Progenitor cell of endocrine pancreas (in vitro differentiated cells): Measurements from ENCODE around the gene RPL41. TPM values are rescaled to one million over a fixed set of nuclear protein-coding genes. Genes with fewer than 3 reads are reported as not detected.

Experiments
- DNase-seq: peaks from one replicate; pipeline ENCODE4 v3.0.0; 2021; ENCODE audit warnings: low spot score; ENCODE audit not compliant: unreplicated experiment
- H3K27ac Mint-ChIP-seq: 2 replicates; pipeline ENCODE4 v1.8.0; 2021; ENCODE audit warnings: mild to moderate bottlenecking, moderate library complexity, mixed read lengths
- H3K27me3 Mint-ChIP-seq: 2 replicates; pipeline ENCODE4 v1.8.0; 2021; ENCODE audit warnings: mixed read lengths
- H3K36me3 Mint-ChIP-seq: 2 replicates; pipeline ENCODE4 v1.8.0; 2022; ENCODE audit warnings: mixed read lengths; ENCODE audit not compliant: insufficient read depth
- H3K4me1 Mint-ChIP-seq: 2 replicates; pipeline ENCODE4 v1.8.0; 2021; ENCODE audit warnings: low read depth, mixed read lengths
- H3K4me3 Mint-ChIP-seq: 2 replicates; pipeline ENCODE4 v1.8.0; 2021; ENCODE audit warnings: low read depth, mild to moderate bottlenecking, moderate library complexity, mixed read lengths
- H3K9me3 Mint-ChIP-seq: 2 replicates; pipeline ENCODE4 v1.8.0; 2021; ENCODE audit warnings: low read depth, mixed read lengths
- total RNA-seq: library from RNA; stranded (reverse); gene quantifications from 2 replicates; pipeline ENCODE4 v1.2.1, GENCODE V29; 2021
- TF ChIP-seq, protein P1 (sequence below): fragments of 200-600 bp; sonication (generic); IDR thresholded peaks from one replicate; pipeline ENCODE4 v1.5.0; 2021; ENCODE audit warnings: antibody characterized with exemption, mild to moderate bottlenecking; ENCODE audit not compliant: unreplicated experiment

The RPL41 gene
- total RNA-seq, 1 donor from 2014 or later: 3,912 TPM

DNA sequence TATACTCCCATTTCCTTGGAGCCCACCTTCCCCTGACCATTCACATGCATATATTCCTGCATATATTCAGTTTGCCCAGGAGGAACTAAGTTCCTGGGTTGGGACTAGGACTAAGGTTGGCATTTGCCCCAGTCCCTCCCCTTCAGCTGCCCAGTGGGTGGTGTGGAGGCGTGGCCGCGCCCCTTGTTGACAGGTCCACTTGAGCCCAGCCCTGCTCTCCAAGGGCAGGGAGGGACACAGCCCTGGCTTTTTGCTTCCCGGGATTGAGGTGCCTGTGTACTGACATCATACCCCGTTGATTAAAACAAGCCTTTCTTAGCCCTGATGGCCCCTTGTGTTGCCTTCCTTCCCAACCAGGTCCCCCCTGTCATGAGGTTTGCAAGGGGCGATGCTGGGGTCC, 29.2 kb upstream of the RPL41 start:
- H3K27me3 Mint-ChIP-seq: no peaks in the 10 kb centered on the region
- DNase-seq: no peak
- no peak overlapping the region for H3K4me3 Mint-ChIP-seq
- H3K27ac Mint-ChIP-seq: peak overlapping the region; percentile 64
- H3K9me3 Mint-ChIP-seq: no peaks in the 10 kb centered on the region
- H3K4me1 Mint-ChIP-seq: peaks cover 10% of the 10 kb centered on the region
- peaks cover 38% of the 10 kb centered on the region for H3K36me3 Mint-ChIP-seq
- TF ChIP-seq, protein P1, sequence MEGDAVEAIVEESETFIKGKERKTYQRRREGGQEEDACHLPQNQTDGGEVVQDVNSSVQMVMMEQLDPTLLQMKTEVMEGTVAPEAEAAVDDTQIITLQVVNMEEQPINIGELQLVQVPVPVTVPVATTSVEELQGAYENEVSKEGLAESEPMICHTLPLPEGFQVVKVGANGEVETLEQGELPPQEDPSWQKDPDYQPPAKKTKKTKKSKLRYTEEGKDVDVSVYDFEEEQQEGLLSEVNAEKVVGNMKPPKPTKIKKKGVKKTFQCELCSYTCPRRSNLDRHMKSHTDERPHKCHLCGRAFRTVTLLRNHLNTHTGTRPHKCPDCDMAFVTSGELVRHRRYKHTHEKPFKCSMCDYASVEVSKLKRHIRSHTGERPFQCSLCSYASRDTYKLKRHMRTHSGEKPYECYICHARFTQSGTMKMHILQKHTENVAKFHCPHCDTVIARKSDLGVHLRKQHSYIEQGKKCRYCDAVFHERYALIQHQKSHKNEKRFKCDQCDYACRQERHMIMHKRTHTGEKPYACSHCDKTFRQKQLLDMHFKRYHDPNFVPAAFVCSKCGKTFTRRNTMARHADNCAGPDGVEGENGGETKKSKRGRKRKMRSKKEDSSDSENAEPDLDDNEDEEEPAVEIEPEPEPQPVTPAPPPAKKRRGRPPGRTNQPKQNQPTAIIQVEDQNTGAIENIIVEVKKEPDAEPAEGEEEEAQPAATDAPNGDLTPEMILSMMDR: no peak

DNA sequence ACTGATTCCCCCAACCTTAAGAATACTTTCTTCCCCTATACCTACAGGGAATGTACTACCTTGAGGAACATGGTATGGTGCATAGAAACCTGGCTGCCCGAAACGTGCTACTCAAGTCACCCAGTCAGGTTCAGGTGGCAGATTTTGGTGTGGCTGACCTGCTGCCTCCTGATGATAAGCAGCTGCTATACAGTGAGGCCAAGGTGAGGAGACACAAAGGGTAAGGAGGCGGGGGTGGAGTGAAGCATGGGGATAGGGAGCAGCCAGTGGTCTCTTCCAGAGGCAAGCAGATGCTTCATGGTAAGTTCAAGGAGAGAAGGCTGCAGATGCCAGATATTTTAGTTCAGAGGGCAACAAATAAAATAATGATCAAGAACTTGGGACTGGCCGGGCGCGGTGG, 18.7 kb upstream of the RPL41 start:
- no peak for DNase-seq
- Mint-ChIP-seq H3K4me1 (no peaks in the 10 kb centered on the region), H3K27ac (no peak overlapping the region)

DNA sequence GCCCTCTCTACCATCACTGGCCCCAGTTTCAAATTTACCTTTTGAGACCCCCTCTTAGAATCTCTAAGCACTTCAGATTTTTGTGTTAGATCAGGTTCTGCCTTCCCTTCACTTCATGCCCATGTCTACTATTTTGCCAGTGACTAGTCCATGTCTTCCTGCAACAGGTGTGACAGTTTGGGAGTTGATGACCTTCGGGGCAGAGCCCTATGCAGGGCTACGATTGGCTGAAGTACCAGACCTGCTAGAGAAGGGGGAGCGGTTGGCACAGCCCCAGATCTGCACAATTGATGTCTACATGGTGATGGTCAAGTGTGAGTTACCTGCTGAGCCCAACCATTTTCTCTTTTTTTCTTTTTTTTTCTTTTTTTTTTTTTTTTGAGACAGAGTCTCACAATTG, 17.8 kb upstream of the RPL41 start:
- Mint-ChIP-seq H3K27me3 (no peaks in the 10 kb centered on the region), H3K36me3 (peaks cover 50% of the 10 kb centered on the region)

More for the DNA sequence above, 18.7 kb upstream of the RPL41 start:
- Mint-ChIP-seq H3K4me3 (no peak overlapping the region), H3K36me3 (peaks cover 56% of the 10 kb centered on the region), H3K9me3 (no peaks in the 10 kb centered on the region), H3K27me3 (no peaks in the 10 kb centered on the region)
- TF ChIP-seq, protein P1: no peak

DNA sequence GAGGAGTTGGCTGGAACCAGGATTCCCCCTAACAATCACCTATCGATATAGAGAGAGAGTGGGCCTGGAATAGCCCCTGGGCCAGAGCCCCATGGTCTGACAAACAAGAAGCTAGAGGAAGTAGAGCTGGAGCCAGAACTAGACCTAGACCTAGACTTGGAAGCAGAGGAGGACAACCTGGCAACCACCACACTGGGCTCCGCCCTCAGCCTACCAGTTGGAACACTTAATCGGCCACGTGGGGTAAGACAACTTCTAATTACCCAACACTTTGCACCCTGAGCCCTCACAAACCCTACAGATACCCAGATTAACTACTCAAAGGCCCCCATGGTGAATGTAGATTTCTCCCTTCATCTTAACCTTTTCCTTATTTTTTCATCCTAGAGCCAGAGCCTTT, 16.6 kb upstream of the RPL41 start:
- DNase-seq: no peak
- Mint-ChIP-seq H3K4me1 (peaks cover 10% of the 10 kb centered on the region), H3K4me3 (no peak overlapping the region), H3K27ac (no peak overlapping the region), H3K36me3 (peaks cover 45% of the 10 kb centered on the region), H3K9me3 (no peaks in the 10 kb centered on the region), H3K27me3 (no peaks in the 10 kb centered on the region)
- TF ChIP-seq, protein P1: no peak

More for the DNA sequence above, 17.8 kb upstream of the RPL41 start:
- DNase-seq: no peak
- TF ChIP-seq, protein P1: no peak
- H3K27ac Mint-ChIP-seq: no peak overlapping the region
- no peak overlapping the region for H3K4me3 Mint-ChIP-seq
- H3K9me3 Mint-ChIP-seq: no peaks in the 10 kb centered on the region
- H3K4me1 Mint-ChIP-seq: peaks cover 5% of the 10 kb centered on the region

DNA sequence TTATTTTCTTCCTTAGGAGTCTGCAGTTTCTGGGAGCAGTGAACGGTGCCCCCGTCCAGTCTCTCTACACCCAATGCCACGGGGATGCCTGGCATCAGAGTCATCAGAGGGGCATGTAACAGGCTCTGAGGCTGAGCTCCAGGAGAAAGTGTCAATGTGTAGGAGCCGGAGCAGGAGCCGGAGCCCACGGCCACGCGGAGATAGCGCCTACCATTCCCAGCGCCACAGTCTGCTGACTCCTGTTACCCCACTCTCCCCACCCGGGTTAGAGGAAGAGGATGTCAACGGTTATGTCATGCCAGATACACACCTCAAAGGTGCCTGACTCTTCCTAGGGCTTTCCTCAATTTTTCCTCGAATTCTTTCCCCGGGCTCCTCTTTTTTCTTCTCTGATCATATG, 15.4 kb upstream of the RPL41 start:
- peaks cover 36% of the 10 kb centered on the region for H3K36me3 Mint-ChIP-seq
- TF ChIP-seq, protein P1: no peak
- H3K27me3 Mint-ChIP-seq: no peaks in the 10 kb centered on the region
- H3K27ac Mint-ChIP-seq: no peak overlapping the region
- DNase-seq: no peak
- peaks cover 19% of the 10 kb centered on the region for H3K4me1 Mint-ChIP-seq
- H3K4me3 Mint-ChIP-seq: no peak overlapping the region
- no peaks in the 10 kb centered on the region for H3K9me3 Mint-ChIP-seq
